ENCODE results near the gene ZNF692. TPM values are rescaled to one million over a fixed set of nuclear protein-coding genes. Genes with fewer than 3 reads are reported as not detected.
"Not testable (repeated sequence)": the region's sequence is repeated elsewhere in the genome, so short reads cannot be mapped to it uniquely, and the experiment has no call there.

Gene ZNF692
- total RNA-seq, 1 donor from 2014 or later, result 20.4 TPM

- intact Hi-C loops (cut with DNase I), result no loop called here
- ATAC-seq (ENCODE audit: poor library complexity), result no peak
- DNase-seq, result no peak
Measured at GRCh38 chr1:248884632-248885295, 25.9 kb upstream of the ZNF692 start.

- intact Hi-C loops (cut with DNase I); ATAC-seq (ENCODE audit: poor library complexity): not testable (repeated sequence)
Measured at GRCh38 chr1:248882427-248882826, 23.5 kb upstream of the ZNF692 start.

GRCh38 chr1:248881261-248881660 is 22.4 kb upstream of the ZNF692 start:
- ATAC-seq (ENCODE audit: poor library complexity), result no peak
- intact Hi-C loops (cut with DNase I), result no loop called here
- DNase-seq, result no peak

More at GRCh38 chr1:248882427-248882826, 23.5 kb upstream of the ZNF692 start:
- not testable (repeated sequence) for DNase-seq

- DNase-seq, result peak; percentile 84
- intact Hi-C loops (cut with DNase I), result no loop called here
- peak; percentile 80 for ATAC-seq (ENCODE audit: poor library complexity)
Measured at GRCh38 chr1:248873993-248874533, 15.2 kb upstream of the ZNF692 start.

GRCh38 chr1:248873409-248873992 is 14.6 kb upstream of the ZNF692 start:
- peak; percentile 96 for ATAC-seq (ENCODE audit: poor library complexity)
- intact Hi-C loops (cut with DNase I), result no loop called here
- peak; percentile 95 for DNase-seq

- DNase-seq (peak; percentile 71), ATAC-seq (ENCODE audit: poor library complexity) (peak; percentile 75)
- intact Hi-C loops (cut with DNase I), result no loop called here
Measured at GRCh38 chr1:248872752-248873408, 14.0 kb upstream of the ZNF692 start.

GRCh38 chr1:248871837-248872401 is 13.0 kb upstream of the ZNF692 start:
- no peak for ATAC-seq (ENCODE audit: poor library complexity)
- intact Hi-C loops (cut with DNase I), result no loop called here
- no peak for DNase-seq

GRCh38 chr1:248862998-248863881 is 4.4 kb upstream of the ZNF692 start:
- peak; percentile 82 for ATAC-seq (ENCODE audit: poor library complexity)
- intact Hi-C loops (cut with DNase I), result no loop called here

GRCh38 chr1:248862695-248862997 is 3.8 kb upstream of the ZNF692 start:
- intact Hi-C loops (cut with DNase I), result no loop called here
- ATAC-seq (ENCODE audit: poor library complexity) (no peak), DNase-seq (no peak)

More at GRCh38 chr1:248862998-248863881, 4.4 kb upstream of the ZNF692 start:
- DNase-seq, result peak; percentile 93

GRCh38 chr1:248861616-248862015 is 2.7 kb upstream of the ZNF692 start:
- intact Hi-C loops (cut with DNase I), result no loop called here
- ATAC-seq (ENCODE audit: poor library complexity) (no peak), DNase-seq (no peak)

- no peak for ATAC-seq (ENCODE audit: poor library complexity)
- intact Hi-C loops (cut with DNase I), result no loop called here
- no peak for DNase-seq
Measured at GRCh38 chr1:248860007-248860406, 1.1 kb upstream of the ZNF692 start.

- DNase-seq (peak; percentile 80), ATAC-seq (ENCODE audit: poor library complexity) (peak; percentile 67)
- intact Hi-C loops (cut with DNase I), result loop anchor here (2.0 kb wide), 1 partner anchor 19 kb away; the partner anchor contains the start of gene ZNF672
Measured at GRCh38 chr1:248858096-248858890, 592 bp downstream of the ZNF692 start.

GRCh38 chr1:248857749-248858095 is 1.2 kb downstream of the ZNF692 start:
- intact Hi-C loops (cut with DNase I), result loop anchor here (2.0 kb wide), 1 partner anchor 19 kb away; the partner anchor contains the start of gene ZNF672
- ATAC-seq (ENCODE audit: poor library complexity) (no peak), DNase-seq (no peak)

- intact Hi-C loops (cut with DNase I), result no loop called here
- DNase-seq (no peak), ATAC-seq (ENCODE audit: poor library complexity) (no peak)
Measured at GRCh38 chr1:248857201-248857600, 1.7 kb downstream of the ZNF692 start.

- intact Hi-C loops (cut with DNase I), result no loop called here
- ATAC-seq (ENCODE audit: poor library complexity) (no peak), DNase-seq (no peak)
Measured at GRCh38 chr1:248856176-248856575, 2.7 kb downstream of the ZNF692 start.

GRCh38 chr1:248855580-248855979 is 3.3 kb downstream of the ZNF692 start:
- ATAC-seq (ENCODE audit: poor library complexity) (no peak), DNase-seq (no peak)
- intact Hi-C loops (cut with DNase I), result no loop called here

- intact Hi-C loops (cut with DNase I), result no loop called here
- ATAC-seq (ENCODE audit: poor library complexity) (no peak), DNase-seq (no peak)
Measured at GRCh38 chr1:248853663-248854375, 5.1 kb downstream of the ZNF692 start.
